Kidney (tissue), 14 donors: ENCODE results near the gene OR5B12. TPM values are rescaled to one million over a fixed set of nuclear protein-coding genes. Genes with fewer than 3 reads are reported as not detected.

Source experiments
- DNase-seq, 5 donors: peaks; one replicate each; pipeline ENCODE4 v3.0.0-alpha.2; 2013 to 2020
- FAIRE-seq: peaks from 2 replicates; lab custom pipeline; 2012; peaks lifted over from hg19 to GRCh38; lab: Jason Lieb, UNC
- H3K27ac ChIP-seq, 2 donors: one replicate each; pipeline ENCODE4 v1.7.0; 2013; ENCODE audit warnings: low read depth in 2 of 2, low read length in 2 of 2, inconsistent platforms in 1 of 2
- H3K27me3 ChIP-seq: one replicate; pipeline ENCODE4 v1.7.1; 2013; ENCODE audit warnings: low read length, inconsistent platforms; ENCODE audit not compliant: control insufficient read depth, insufficient read depth
- H3K36me3 ChIP-seq, 3 donors: one replicate each; pipeline versions ENCODE4 v1.7.0 to v1.7.1; 2013; ENCODE audit warnings: low read length in 3 of 3, control low read depth in 1 of 3, inconsistent platforms in 1 of 3; ENCODE audit not compliant: insufficient read depth in 3 of 3, control insufficient read depth in 2 of 3
- H3K4me1 ChIP-seq, 3 donors: one replicate each; pipeline versions ENCODE4 v1.7.0 to v1.7.1; 2013; ENCODE audit warnings: low read length in 3 of 3, inconsistent platforms in 1 of 3, low read depth in 1 of 3; ENCODE audit not compliant: control insufficient read depth in 2 of 3, insufficient read depth in 2 of 3
- H3K4me3 ChIP-seq, 3 donors: one replicate each; pipeline versions ENCODE4 v1.7.0 to v1.8.1; 2013; ENCODE audit warnings: low read length in 3 of 3, control low read depth in 1 of 3, inconsistent platforms in 1 of 3
- H3K9ac ChIP-seq, 3 donors: one replicate each; pipeline versions ENCODE4 v1.7.0 to v1.7.1; 2013; ENCODE audit warnings: low read length in 3 of 3, control low read depth in 1 of 3, inconsistent platforms in 1 of 3
- H3K9me3 ChIP-seq, 3 donors: one replicate each; pipeline versions ENCODE4 v1.7.0 to v1.7.1; 2013; ENCODE audit warnings: low read length in 3 of 3, control low read depth in 1 of 3, inconsistent platforms in 1 of 3; ENCODE audit not compliant: control insufficient read depth in 2 of 3, insufficient read depth in 1 of 3
- intact Hi-C: fragments of 100-400 bp; cut with DNase I; formaldehyde crosslinking; loops from one replicate; pipeline ENCODE4 v1.11.1; 2022
- polyA plus RNA-seq: library from polyadenylated mRNA; stranded (reverse); fragments of 350-450 nt; fragmentation: Illumina TruSeq; extraction: RNeasy Lipid Tissue Mini Kit (QIAGEN cat#74804); gene quantifications from one replicate; pipeline ENCODE4 v1.2.3, GENCODE V29; 2014; ENCODE audit warnings: low read depth, low replicate concordance; ENCODE audit not compliant: insufficient read depth
- total RNA-seq: library from RNA; stranded (reverse); fragmentation: NEBNext Ultra II Directional; extraction: Animal tissue kit (Norgen Biotek cat#: 25700); gene quantifications from one replicate; pipeline ENCODE4 v1.2.1, GENCODE V29; 2021
- TF ChIP-seq, protein P1 (sequence below): IDR thresholded peaks from 3 replicates; pipeline ENCODE4 v1.5.1; 2012; ENCODE audit warnings: mild to moderate bottlenecking, moderate library complexity, borderline replicate concordance; ENCODE audit not compliant: insufficient read depth; ENCODE audit errors: extremely low read depth
- donor health status: control.
- donor health status: control.
- donor health status: control.
- donor health status: control.
- donor health status: control.
- donor health status: DM: yes; HTN: yes; CAD: no.
- donor health status: Normal renal cell carcinoma (clear cell type).

OR5B12 gene
- total and polyA plus RNA-seq, 2 donors from 2014 or later, result not detected

DNA sequence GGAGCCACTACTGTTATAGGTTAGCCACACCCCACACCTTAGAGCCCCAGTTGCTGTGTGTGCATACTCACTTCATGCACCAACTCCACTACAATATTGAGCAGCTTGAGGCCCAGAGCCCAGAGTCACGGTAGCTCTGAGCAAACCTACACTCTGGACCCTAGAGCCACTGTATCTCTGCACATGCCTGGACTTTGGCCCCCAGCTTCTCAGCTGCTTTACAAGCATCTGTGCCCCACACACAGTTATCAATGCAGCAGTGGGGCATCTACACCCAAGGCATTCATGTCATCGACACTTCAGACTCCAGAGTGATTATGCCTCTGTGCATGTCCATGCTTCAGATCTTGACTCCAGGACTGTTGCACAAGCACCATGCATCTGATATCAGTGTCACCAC, 2.3 kb upstream of the OR5B12 start:
- Histone ChIP-seq H3K27ac (no peak overlapping the region), H3K36me3 (no peaks in the 10 kb centered on the region), H3K9me3 (peaks cover 0 to 24% (median 0%) of the 10 kb centered on the region in 3 donors), H3K4me3 (no peak overlapping the region), H3K4me1 (no peaks in the 10 kb centered on the region), H3K27me3 (no peaks in the 10 kb centered on the region), H3K9ac (no peak overlapping the region)
- intact Hi-C loops, result no loop called here
- no peak for FAIRE-seq
- TF ChIP-seq, protein P1, sequence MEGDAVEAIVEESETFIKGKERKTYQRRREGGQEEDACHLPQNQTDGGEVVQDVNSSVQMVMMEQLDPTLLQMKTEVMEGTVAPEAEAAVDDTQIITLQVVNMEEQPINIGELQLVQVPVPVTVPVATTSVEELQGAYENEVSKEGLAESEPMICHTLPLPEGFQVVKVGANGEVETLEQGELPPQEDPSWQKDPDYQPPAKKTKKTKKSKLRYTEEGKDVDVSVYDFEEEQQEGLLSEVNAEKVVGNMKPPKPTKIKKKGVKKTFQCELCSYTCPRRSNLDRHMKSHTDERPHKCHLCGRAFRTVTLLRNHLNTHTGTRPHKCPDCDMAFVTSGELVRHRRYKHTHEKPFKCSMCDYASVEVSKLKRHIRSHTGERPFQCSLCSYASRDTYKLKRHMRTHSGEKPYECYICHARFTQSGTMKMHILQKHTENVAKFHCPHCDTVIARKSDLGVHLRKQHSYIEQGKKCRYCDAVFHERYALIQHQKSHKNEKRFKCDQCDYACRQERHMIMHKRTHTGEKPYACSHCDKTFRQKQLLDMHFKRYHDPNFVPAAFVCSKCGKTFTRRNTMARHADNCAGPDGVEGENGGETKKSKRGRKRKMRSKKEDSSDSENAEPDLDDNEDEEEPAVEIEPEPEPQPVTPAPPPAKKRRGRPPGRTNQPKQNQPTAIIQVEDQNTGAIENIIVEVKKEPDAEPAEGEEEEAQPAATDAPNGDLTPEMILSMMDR, result no peak
- no peak for DNase-seq

DNA sequence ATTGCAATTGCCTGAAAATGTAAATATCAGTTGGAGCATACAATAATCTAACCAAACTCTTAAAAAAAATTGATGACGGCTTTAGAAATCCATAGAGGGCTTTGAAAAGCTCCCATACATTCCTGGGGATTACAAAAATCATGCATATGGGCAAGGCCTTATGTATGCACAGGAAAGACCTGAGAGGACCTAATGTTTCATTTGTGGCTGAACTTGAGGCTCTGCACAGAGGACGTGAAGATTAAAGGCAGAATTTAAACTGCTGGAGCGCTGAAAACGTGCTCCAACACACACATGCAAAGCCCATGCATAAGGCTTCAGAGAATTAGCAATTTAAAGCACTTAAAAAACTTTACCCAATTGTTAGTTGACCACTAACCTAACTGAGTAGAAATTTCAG, 3.5 kb downstream of the OR5B12 start:
- TF ChIP-seq, protein P1, result no peak
- no peak overlapping the region for H3K27ac ChIP-seq
- no peaks in the 10 kb centered on the region for H3K9me3 ChIP-seq
- no peaks in the 10 kb centered on the region for H3K4me1 ChIP-seq
- H3K36me3 ChIP-seq, result no peaks in the 10 kb centered on the region
- intact Hi-C loops, result no loop called here
- DNase-seq (no peak), FAIRE-seq (no peak)
- H3K9ac ChIP-seq, result no peak overlapping the region
- no peak overlapping the region for H3K4me3 ChIP-seq
- H3K27me3 ChIP-seq, result no peaks in the 10 kb centered on the region

DNA sequence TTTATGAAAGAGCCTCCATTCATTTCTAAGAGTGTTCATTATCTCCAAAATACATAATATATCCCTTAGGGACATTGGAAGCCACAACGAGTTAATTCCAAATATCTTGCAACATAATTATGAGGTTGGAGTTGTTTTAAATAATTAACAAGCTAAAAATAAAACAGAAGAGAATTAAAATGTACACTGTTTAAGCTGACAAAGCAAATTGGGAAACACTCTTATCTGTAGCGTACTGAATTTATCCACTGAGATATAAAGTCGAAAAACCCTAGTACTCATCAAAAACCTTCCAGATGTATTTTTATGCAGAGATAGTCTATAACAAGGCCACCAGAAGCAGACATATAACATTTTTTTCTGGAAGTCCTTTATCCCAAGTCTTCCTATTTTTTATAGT, 7.8 kb downstream of the OR5B12 start:
- TF ChIP-seq, protein P1, result no peak
- Histone ChIP-seq H3K9ac (no peak overlapping the region), H3K9me3 (no peaks in the 10 kb centered on the region), H3K4me1 (no peaks in the 10 kb centered on the region), H3K27me3 (no peaks in the 10 kb centered on the region), H3K4me3 (no peak overlapping the region), H3K27ac (no peak overlapping the region), H3K36me3 (no peaks in the 10 kb centered on the region)
- DNase-seq, result no peak
- intact Hi-C loops, result no loop called here
- FAIRE-seq, result no peak

DNA sequence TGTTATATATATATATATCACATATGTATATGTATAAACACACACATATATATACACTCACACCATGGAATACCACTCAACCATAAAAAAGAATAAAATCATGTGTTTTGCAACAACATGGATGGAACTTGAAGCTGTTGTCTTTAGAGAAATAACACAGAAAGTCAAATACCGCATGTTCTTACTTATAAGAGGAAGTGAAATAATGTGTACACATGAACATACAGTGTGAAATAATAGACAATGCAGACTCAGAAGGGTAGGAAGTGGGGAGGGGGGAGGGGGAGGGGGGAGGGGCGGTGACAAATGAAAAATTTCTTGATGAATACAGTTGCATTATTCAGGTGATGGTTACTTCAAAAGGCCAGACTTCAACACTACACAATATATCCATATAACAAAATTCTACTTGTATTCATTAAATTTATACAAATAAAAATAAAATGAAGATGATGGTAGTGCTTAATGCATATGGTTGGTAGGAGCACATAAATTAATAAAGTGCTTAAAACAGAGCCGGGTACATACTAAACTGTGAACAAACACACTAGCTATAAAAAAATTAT, 8.3 kb downstream of the OR5B12 start:
- Histone ChIP-seq H3K9me3 (no peaks in the 10 kb centered on the region), H3K4me1 (no peaks in the 10 kb centered on the region), H3K27me3 (no peaks in the 10 kb centered on the region), H3K9ac (no peak overlapping the region), H3K27ac (no peak overlapping the region), H3K4me3 (no peak overlapping the region), H3K36me3 (no peaks in the 10 kb centered on the region)
- intact Hi-C loops, result no loop called here
- FAIRE-seq (no peak), DNase-seq (no peak)
- TF ChIP-seq, protein P1, result no peak
